Panc1 (cell line): ENCODE data around the gene HACD3. TPM values are rescaled to one million over a fixed set of nuclear protein-coding genes. Genes with fewer than 3 reads are reported as not detected.

Experiments used
- ATAC-seq: fragments of 200-7000 bp; cut with Tn5 transposase; 2 replicates; pipeline ENCODE4 v1.9.1; 2020; ENCODE audit warnings: mild to moderate bottlenecking, moderate library complexity
- BruUV-seq: library from RNA; stranded (reverse); fragments of 400-500 nt; replicated peaks from 2 replicates; lab custom pipeline; 2021; lab: Mats Ljungman, UMichigan
- CTCF ChIA-PET: fragments of 300-600 bp; sonication (Branson Sonifier 250); formaldehyde crosslinking; loops from one replicate; lab custom pipeline; 2022; ENCODE audit warnings: antibody characterized with exemption; lab: Charles Lee
- POLR2A ChIA-PET: fragments of 300-600 bp; sonication (Branson Sonifier 250); formaldehyde crosslinking; loops from one replicate; lab custom pipeline; 2022; ENCODE audit warnings: antibody characterized with exemption; lab: Charles Lee
- DNase-seq: peaks from one replicate; pipeline ENCODE4 v3.0.0-alpha.2; 2010; ENCODE audit warnings: low read depth, low spot score
- H3K27ac ChIP-seq: 2 replicates; pipeline ENCODE4 v1.5.1; 2011; ENCODE audit warnings: mild to moderate bottlenecking, low read length, inconsistent platforms
- H3K27me3 ChIP-seq: fragments of 200-500 bp; sonication (Bioruptor generic); 2 replicates; pipeline ENCODE4 v1.6.0; 2014; ENCODE audit warnings: low read length, inconsistent platforms; ENCODE audit not compliant: control insufficient read depth, insufficient read depth
- H3K36me3 ChIP-seq: fragments of 200-500 bp; sonication (Bioruptor generic); 2 replicates; pipeline ENCODE4 v1.5.1; 2014; ENCODE audit warnings: inconsistent platforms, mild to moderate bottlenecking, low read length, moderate library complexity; ENCODE audit not compliant: control insufficient read depth, insufficient read depth
- H3K4me1 ChIP-seq: 2 replicates; pipeline ENCODE4 v1.5.1; 2011; ENCODE audit warnings: inconsistent platforms, mild to moderate bottlenecking, low read length, moderate library complexity; ENCODE audit not compliant: control insufficient read depth, insufficient read depth
- H3K4me3 ChIP-seq, 2 experiments: 2 replicates each; pipeline ENCODE4 v1.5.1; 2011 to 2012; ENCODE audit warnings: low read depth in 2 of 2, low read length in 2 of 2, mild to moderate bottlenecking in 2 of 2, inconsistent platforms in 1 of 2, moderate library complexity in 1 of 2
- H3K9me3 ChIP-seq: fragments of 200-500 bp; sonication (Bioruptor generic); 2 replicates; pipeline ENCODE4 v1.5.1; 2014; ENCODE audit warnings: low read depth, mild to moderate bottlenecking, inconsistent platforms, low read length, moderate library complexity; ENCODE audit not compliant: control insufficient read depth, insufficient read depth
- POLR2AphosphoS5 ChIP-seq: IDR thresholded peaks from 2 replicates; pipeline ENCODE4 v1.6.1; 2012; ENCODE audit warnings: mild to moderate bottlenecking, low read depth, low read length, moderate library complexity
- SIN3A ChIP-seq: IDR thresholded peaks from 2 replicates; pipeline ENCODE4 v1.6.1; 2012; ENCODE audit warnings: low read depth, mild to moderate bottlenecking, low read length, moderate library complexity, borderline replicate concordance; ENCODE audit not compliant: insufficient read depth
- TCF7L2 ChIP-seq: IDR thresholded peaks from 2 replicates; pipeline ENCODE4 v1.6.1; 2011; ENCODE audit warnings: mild to moderate bottlenecking, low read depth, low read length, inconsistent platforms
- in situ Hi-C: cut with HindIII; loops from 2 replicates; pipeline ENCODE4 v1.10.0; 2016; ENCODE audit warnings: low sequenced_read_pairs, low pct_unique_long_range_greater_than_20kb
- intact Hi-C: fragments of 100-400 bp; cut with micrococcal nuclease; formaldehyde crosslinking; loops from one replicate; pipeline ENCODE4 v1.10.0; 2022; ENCODE audit not compliant: unreplicated experiment
- total RNA-seq: library from RNA; stranded (reverse); gene quantifications from one replicate; pipeline ENCODE4 v1.2.1, GENCODE V29; 2021; ENCODE audit not compliant: unreplicated experiment
- TF ChIP-seq, protein P1 (sequence below), 2 experiments: IDR thresholded peaks; 2 replicates each; pipeline ENCODE4 v1.6.1; 2011 to 2012; ENCODE audit warnings: low read depth in 2 of 2, control low read depth in 1 of 2, low read length in 1 of 2, mild to moderate bottlenecking in 1 of 2, moderate library complexity in 1 of 2; ENCODE audit not compliant: insufficient read depth in 1 of 2
- TF ChIP-seq, protein P2 (sequence below): fragments of 450-650 bp; IDR thresholded peaks from 2 replicates; pipeline ENCODE4 v1.5.1; 2017; ENCODE audit warnings: mild to moderate bottlenecking

The HACD3 gene
- total RNA-seq, 1 experiment from 2014 or later, result 83.2 TPM

DNA sequence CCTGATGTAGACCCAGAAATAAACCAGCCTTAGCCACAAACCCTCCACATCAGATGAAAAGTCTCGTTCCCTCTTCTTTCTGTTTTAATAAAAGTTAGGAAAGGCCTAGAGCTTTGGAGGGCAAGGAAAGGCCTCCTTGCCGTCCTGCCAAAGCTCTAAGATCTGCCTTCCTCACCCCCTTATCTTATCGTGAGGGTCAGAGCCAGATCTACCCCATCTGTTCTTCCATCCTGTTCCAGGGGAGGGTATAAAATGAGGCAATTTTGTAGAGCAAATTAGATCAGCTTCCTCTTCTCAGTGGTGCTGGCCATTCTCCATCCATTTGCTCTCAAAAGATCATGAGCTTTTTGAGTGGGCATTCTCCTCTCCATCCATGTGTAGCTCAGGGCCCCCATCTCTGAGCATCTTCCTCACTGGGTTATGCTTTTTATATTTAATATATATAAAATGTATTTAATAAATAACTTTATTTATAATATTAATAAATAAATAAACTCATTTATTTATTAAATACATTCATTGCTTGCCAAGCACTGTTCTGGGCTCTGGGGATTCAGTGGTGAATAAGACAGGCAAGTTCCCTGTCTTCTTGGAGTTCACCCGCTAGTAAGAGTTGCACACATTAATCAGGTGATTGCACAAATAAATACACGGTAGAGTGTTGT lies 89.5 kb downstream of the HACD3 start:
- ATAC-seq (no peak), DNase-seq (no peak)
- Histone ChIP-seq H3K36me3 (no peaks in the 10 kb centered on the region), H3K9me3 (no peaks in the 10 kb centered on the region), H3K4me1 (no peaks in the 10 kb centered on the region), H3K27ac (no peak overlapping the region), H3K4me3 (no peak overlapping the region), H3K27me3 (no peaks in the 10 kb centered on the region)
- ChIA-PET CTCF (interaction anchor here (0.6 kb wide), 1 partner anchor 707 kb away, joined by 4 read pairs; no protein-coding TSS in a partner anchor), POLR2A (no interaction called here)
- no peak for TF ChIP-seq SIN3A
- TF ChIP-seq, protein P1, sequence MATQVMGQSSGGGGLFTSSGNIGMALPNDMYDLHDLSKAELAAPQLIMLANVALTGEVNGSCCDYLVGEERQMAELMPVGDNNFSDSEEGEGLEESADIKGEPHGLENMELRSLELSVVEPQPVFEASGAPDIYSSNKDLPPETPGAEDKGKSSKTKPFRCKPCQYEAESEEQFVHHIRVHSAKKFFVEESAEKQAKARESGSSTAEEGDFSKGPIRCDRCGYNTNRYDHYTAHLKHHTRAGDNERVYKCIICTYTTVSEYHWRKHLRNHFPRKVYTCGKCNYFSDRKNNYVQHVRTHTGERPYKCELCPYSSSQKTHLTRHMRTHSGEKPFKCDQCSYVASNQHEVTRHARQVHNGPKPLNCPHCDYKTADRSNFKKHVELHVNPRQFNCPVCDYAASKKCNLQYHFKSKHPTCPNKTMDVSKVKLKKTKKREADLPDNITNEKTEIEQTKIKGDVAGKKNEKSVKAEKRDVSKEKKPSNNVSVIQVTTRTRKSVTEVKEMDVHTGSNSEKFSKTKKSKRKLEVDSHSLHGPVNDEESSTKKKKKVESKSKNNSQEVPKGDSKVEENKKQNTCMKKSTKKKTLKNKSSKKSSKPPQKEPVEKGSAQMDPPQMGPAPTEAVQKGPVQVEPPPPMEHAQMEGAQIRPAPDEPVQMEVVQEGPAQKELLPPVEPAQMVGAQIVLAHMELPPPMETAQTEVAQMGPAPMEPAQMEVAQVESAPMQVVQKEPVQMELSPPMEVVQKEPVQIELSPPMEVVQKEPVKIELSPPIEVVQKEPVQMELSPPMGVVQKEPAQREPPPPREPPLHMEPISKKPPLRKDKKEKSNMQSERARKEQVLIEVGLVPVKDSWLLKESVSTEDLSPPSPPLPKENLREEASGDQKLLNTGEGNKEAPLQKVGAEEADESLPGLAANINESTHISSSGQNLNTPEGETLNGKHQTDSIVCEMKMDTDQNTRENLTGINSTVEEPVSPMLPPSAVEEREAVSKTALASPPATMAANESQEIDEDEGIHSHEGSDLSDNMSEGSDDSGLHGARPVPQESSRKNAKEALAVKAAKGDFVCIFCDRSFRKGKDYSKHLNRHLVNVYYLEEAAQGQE (IDR thresholded peaks at IDR 0.05; ENCODE audit: insufficient read depth in 1 of 2, low read depth in 2 of 2, low read length in 1 of 2), result no peak
- intact Hi-C loops (no loop called here), in situ Hi-C loops (no loop called here)
- no TSS peak for BruUV-seq

DNA sequence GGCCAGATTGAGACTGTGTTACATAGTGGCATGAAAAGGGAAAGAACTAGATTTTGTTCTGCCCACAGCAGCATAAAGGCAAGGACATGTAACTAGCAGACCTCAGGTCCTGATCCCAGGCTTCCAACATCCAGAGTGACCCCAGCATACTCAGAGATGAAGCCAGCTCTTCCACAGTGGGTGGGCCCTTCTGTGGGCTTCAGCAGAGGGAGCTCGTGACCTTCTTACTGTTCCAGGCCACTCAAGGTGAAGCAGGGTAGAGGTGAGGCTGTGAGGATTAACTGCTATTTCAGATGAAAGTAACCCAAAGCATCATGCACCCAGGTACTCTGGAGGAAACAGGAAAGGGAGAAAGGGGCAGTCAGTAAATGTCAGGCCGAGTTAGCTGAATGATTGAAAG lies 90.6 kb downstream of the HACD3 start:
- POLR2A ChIA-PET, result no interaction called here
- no TSS peak for BruUV-seq
- Histone ChIP-seq H3K4me3 (no peak overlapping the region), H3K27ac (no peak overlapping the region), H3K4me1 (no peaks in the 10 kb centered on the region), H3K9me3 (no peaks in the 10 kb centered on the region), H3K27me3 (no peaks in the 10 kb centered on the region), H3K36me3 (no peaks in the 10 kb centered on the region)
- DNase-seq (no peak), ATAC-seq (no peak)
- intact Hi-C loops (no loop called here), in situ Hi-C loops (no loop called here)
- CTCF ChIA-PET, result no interaction called here
- TF ChIP-seq SIN3A, result no peak
- TF ChIP-seq, protein P2, sequence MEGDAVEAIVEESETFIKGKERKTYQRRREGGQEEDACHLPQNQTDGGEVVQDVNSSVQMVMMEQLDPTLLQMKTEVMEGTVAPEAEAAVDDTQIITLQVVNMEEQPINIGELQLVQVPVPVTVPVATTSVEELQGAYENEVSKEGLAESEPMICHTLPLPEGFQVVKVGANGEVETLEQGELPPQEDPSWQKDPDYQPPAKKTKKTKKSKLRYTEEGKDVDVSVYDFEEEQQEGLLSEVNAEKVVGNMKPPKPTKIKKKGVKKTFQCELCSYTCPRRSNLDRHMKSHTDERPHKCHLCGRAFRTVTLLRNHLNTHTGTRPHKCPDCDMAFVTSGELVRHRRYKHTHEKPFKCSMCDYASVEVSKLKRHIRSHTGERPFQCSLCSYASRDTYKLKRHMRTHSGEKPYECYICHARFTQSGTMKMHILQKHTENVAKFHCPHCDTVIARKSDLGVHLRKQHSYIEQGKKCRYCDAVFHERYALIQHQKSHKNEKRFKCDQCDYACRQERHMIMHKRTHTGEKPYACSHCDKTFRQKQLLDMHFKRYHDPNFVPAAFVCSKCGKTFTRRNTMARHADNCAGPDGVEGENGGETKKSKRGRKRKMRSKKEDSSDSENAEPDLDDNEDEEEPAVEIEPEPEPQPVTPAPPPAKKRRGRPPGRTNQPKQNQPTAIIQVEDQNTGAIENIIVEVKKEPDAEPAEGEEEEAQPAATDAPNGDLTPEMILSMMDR, result no peak
- TF ChIP-seq POLR2AphosphoS5, result no peak
- TF ChIP-seq, protein P1 (IDR thresholded peaks at IDR 0.05; ENCODE audit: insufficient read depth in 1 of 2, low read depth in 2 of 2, low read length in 1 of 2), result no peak
- no peak for TF ChIP-seq TCF7L2
